ENCODE measurements around the gene SLC9A6. TPM values are rescaled to one million over a fixed set of nuclear protein-coding genes. Genes with fewer than 3 reads are reported as not detected.
A peak's percentile ranks its signal among the peaks of the same experiment; 100 is the strongest.

The SLC9A6 gene
- total and polyA plus RNA-seq, 10 of the 15 experiments (the other 5 are each of a cell fraction or from before 2014, with no cell fraction given) = 4.5 to 14.6 (median 10.7) TPM

GRCh38 chrX:135973548-135974278 is 11.5 kb upstream of the SLC9A6 start, which contains the start of gene MMGT1 (continued):
- TF ChIP-seq BCLAF1 (IDR thresholded peaks at IDR 0.05) (no peak), PML (IDR thresholded peaks at IDR 0.05; ENCODE audit: low read length) (peak; percentile 46; the same call in 1 of the 2 replicates), BCL3 (IDR thresholded peaks at IDR 0.05; ENCODE audit: borderline replicate concordance, insufficient read depth, low read depth, low read length, poor library complexity, severe bottlenecking) (no peak), MLLT1 (IDR thresholded peaks at IDR 0.05) (peak; percentile 73; the same call in 1 of the 2 replicates), ATF3 (IDR thresholded peaks at IDR 0.05; ENCODE audit: borderline replicate concordance, extremely low read depth, low read depth, low read length) (no peak), HDAC2 (IDR thresholded peaks at IDR 0.05) (no peak), SPI1 (IDR thresholded peaks at IDR 0.05; ENCODE audit: borderline replicate concordance, insufficient read depth, low read depth, low read length) (no peak; the same call in 1 of the 2 replicates), SREBF1 (IDR thresholded peaks at IDR 0.05; ENCODE audit: low read length) (no peak), CBX3 (IDR thresholded peaks at IDR 0.05; ENCODE audit: borderline replicate concordance, low read depth) (no peak), SKIL (IDR thresholded peaks at IDR 0.05; ENCODE audit: low read depth, poor library complexity, severe bottlenecking) (no peak), ZNF207 (IDR thresholded peaks at IDR 0.05; ENCODE audit: borderline replicate concordance) (no peak), ZNF592 (IDR thresholded peaks at IDR 0.05) (no peak), YY1 (IDR thresholded peaks at IDR 0.05; ENCODE audit: low read depth, low read length) (peak; percentile 72), GATAD2B (conservative IDR thresholded peaks at IDR 0.05; ENCODE audit: low read depth) (no peak; the same call in 1 of the 2 replicates), SIX5 (IDR thresholded peaks at IDR 0.05; ENCODE audit: low read depth, low read length, severe bottlenecking) (no peak), RAD51 (IDR thresholded peaks at IDR 0.05) (no peak)

All from GM12878 (cell line).